Spleen (tissue), 7 donors: ENCODE measurements around the gene DCST2.

Experiments
- POLR2A ChIP-seq, 3 donors: fragments of 450-650 bp; IDR thresholded peaks; one replicate each; pipeline ENCODE4 v1.5.1; 2017; ENCODE audit warnings: antibody characterized with exemption in 3 of 3, mild to moderate bottlenecking in 1 of 3
- POLR2AphosphoS5 ChIP-seq, 3 donors: sonication (generic); formaldehyde crosslinking; IDR thresholded peaks; one replicate each; pipeline ENCODE4 v1.5.1; 2017; ENCODE audit warnings: antibody characterized with exemption in 3 of 3
- TF ChIP-seq, protein P1 (sequence below), 11 experiments: fragments of 200-600 bp in 7 of 11; fragments of 450-650 bp in 4 of 11; sonication (generic) in 4 of 11; IDR thresholded peaks in 8 of 11; conservative IDR thresholded peaks in 3 of 11; 1 replicate in 7 of 11; 2 replicates in 4 of 11; pipeline versions ENCODE4 v1.4.0 to v1.8.0; 2016 to 2021; ENCODE audit warnings: antibody characterized with exemption in 11 of 11, inconsistent platforms in 4 of 11, mild to moderate bottlenecking in 1 of 11
- donor health status: DM: no; HTN: no; CAD: no; lungs with moderate emphysema.
- donor health status: DM: no; HTN: no; CAD: no.
- donor health status: DM: no; HTN: no; CAD: no.

DNA sequence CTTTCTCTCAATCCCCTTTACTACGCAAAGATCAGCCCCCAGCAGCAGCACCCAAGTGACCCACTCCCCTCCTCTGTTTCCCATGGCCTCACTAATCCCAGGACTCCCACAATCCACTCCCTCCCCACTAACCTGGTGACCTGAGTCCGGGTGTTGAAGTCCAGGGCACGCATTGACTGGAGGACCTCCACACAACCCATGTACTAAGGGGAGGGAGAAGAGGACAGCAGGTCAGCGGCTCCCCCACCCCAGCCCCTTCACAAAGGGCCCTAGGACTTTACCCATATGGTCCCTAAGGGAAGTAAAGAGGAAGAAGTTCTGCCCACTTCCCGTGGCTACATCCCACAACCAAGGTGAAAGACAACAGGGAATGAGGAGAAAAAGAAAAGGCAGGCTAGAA lies 64.3 kb downstream of the DCST2 start:
- TF ChIP-seq, protein P1, sequence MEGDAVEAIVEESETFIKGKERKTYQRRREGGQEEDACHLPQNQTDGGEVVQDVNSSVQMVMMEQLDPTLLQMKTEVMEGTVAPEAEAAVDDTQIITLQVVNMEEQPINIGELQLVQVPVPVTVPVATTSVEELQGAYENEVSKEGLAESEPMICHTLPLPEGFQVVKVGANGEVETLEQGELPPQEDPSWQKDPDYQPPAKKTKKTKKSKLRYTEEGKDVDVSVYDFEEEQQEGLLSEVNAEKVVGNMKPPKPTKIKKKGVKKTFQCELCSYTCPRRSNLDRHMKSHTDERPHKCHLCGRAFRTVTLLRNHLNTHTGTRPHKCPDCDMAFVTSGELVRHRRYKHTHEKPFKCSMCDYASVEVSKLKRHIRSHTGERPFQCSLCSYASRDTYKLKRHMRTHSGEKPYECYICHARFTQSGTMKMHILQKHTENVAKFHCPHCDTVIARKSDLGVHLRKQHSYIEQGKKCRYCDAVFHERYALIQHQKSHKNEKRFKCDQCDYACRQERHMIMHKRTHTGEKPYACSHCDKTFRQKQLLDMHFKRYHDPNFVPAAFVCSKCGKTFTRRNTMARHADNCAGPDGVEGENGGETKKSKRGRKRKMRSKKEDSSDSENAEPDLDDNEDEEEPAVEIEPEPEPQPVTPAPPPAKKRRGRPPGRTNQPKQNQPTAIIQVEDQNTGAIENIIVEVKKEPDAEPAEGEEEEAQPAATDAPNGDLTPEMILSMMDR (IDR thresholded peaks at IDR 0.05 in 8 of 11, conservative IDR thresholded peaks at IDR 0.05 in 3 of 11): no peak
- no peak for TF ChIP-seq POLR2A (IDR thresholded peaks at IDR 0.05)
- TF ChIP-seq POLR2AphosphoS5 (IDR thresholded peaks at IDR 0.05): no peak
